H1 (cell line): ENCODE results near the gene TMEM272.

Experiments used
- ATF2 ChIP-seq: IDR thresholded peaks from 2 replicates; pipeline ENCODE4 v1.6.1; 2012; ENCODE audit warnings: low read length, inconsistent platforms
- CHD1 ChIP-seq: IDR thresholded peaks from 2 replicates; pipeline ENCODE4 v1.6.1; 2012; ENCODE audit warnings: low read depth, low read length, improper control_type of control experiment
- HDAC2 ChIP-seq, 2 experiments: fragments of 300-600 bp in 1 of 2; sonication (generic) in 1 of 2; IDR thresholded peaks; 2 replicates each; pipeline ENCODE4 v1.6.1; 2011 to 2012; ENCODE audit warnings: low read depth in 2 of 2, low read length in 2 of 2, mild to moderate bottlenecking in 2 of 2, moderate library complexity in 2 of 2, borderline replicate concordance in 1 of 2, inconsistent platforms in 1 of 2
- MAX ChIP-seq: IDR thresholded peaks from 2 replicates; pipeline ENCODE4 v1.6.1; 2012; ENCODE audit warnings: inconsistent platforms
- NANOG ChIP-seq: IDR thresholded peaks from 2 replicates; pipeline ENCODE4 v1.6.1; 2011; ENCODE audit warnings: low read length, low read depth, mild to moderate bottlenecking, inconsistent platforms; ENCODE audit not compliant: insufficient read depth, poor library complexity, severe bottlenecking
- POLR2A ChIP-seq, 2 experiments: IDR thresholded peaks; 1 replicate in 1 of 2; 2 replicates in 1 of 2; pipeline ENCODE4 v1.6.1; 2011; ENCODE audit warnings: low read depth in 2 of 2, low read length in 2 of 2, mild to moderate bottlenecking in 2 of 2; ENCODE audit errors: control extremely low read depth in 1 of 2
- POLR2AphosphoS5 ChIP-seq: IDR thresholded peaks from 2 replicates; pipeline ENCODE4 v1.6.1; 2011; ENCODE audit warnings: low read depth, low read length
- RAD21 ChIP-seq, 2 experiments: IDR thresholded peaks in 1 of 2; conservative IDR thresholded peaks in 1 of 2; 2 replicates each; pipeline ENCODE4 v1.6.1; 2011; ENCODE audit warnings: low read depth in 2 of 2, low read length in 2 of 2, improper control_type of control experiment in 1 of 2, inconsistent platforms in 1 of 2, mild to moderate bottlenecking in 1 of 2, moderate library complexity in 1 of 2
- RFX5 ChIP-seq: IDR thresholded peaks from 2 replicates; pipeline ENCODE4 v1.6.1; 2011; ENCODE audit warnings: low read depth, low read length, improper control_type of control experiment, borderline replicate concordance
- SP2 ChIP-seq: IDR thresholded peaks from 2 replicates; pipeline ENCODE4 v1.6.1; 2012; ENCODE audit warnings: mild to moderate bottlenecking, low read length, inconsistent platforms
- USF2 ChIP-seq: IDR thresholded peaks from 2 replicates; pipeline ENCODE4 v1.6.1; 2011; ENCODE audit warnings: low read length, improper control_type of control experiment
- ZNF274 ChIP-seq: IDR thresholded peaks from 2 replicates; pipeline ENCODE4 v1.7.0; 2012; ENCODE audit warnings: low read length, borderline replicate concordance; ENCODE audit errors: extremely low read depth
- TF ChIP-seq, protein P1 (sequence below), 3 experiments: IDR thresholded peaks; 1 replicate in 2 of 3; 2 replicates in 1 of 3; pipeline versions ENCODE4 v1.5.1 to v1.6.1; 2011; ENCODE audit warnings: low read length in 3 of 3, mild to moderate bottlenecking in 3 of 3, inconsistent platforms in 2 of 3, low read depth in 1 of 3, moderate library complexity in 1 of 3; ENCODE audit not compliant: insufficient read depth in 1 of 3; ENCODE audit errors: control extremely low read depth in 1 of 3

- TF ChIP-seq ATF2 (no peak), RAD21 (IDR thresholded peaks at IDR 0.05 in 1 of 2, conservative IDR thresholded peaks at IDR 0.05 in 1 of 2; ENCODE audit: low read depth in 2 of 2, low read length in 2 of 2) (peak; percentile 63 to 71), USF2 (no peak), ZNF274 (no peak), SP2 (no peak), POLR2AphosphoS5 (no peak), NANOG (no peak), POLR2A (IDR thresholded peaks at IDR 0.05; ENCODE audit: control extremely low read depth in 1 of 2, low read depth in 2 of 2, low read length in 2 of 2) (no peak), MAX (peak; percentile 26; the same call in 1 of the 2 replicates), CHD1 (no peak), RFX5 (no peak), HDAC2 (IDR thresholded peaks at IDR 0.05; ENCODE audit: borderline replicate concordance in 1 of 2, low read depth in 2 of 2, low read length in 2 of 2) (0 out of 4 replicates have a peak, but pooled peaks of 1 of the 2 experiments have one; percentile 30)
- TF ChIP-seq, protein P1, sequence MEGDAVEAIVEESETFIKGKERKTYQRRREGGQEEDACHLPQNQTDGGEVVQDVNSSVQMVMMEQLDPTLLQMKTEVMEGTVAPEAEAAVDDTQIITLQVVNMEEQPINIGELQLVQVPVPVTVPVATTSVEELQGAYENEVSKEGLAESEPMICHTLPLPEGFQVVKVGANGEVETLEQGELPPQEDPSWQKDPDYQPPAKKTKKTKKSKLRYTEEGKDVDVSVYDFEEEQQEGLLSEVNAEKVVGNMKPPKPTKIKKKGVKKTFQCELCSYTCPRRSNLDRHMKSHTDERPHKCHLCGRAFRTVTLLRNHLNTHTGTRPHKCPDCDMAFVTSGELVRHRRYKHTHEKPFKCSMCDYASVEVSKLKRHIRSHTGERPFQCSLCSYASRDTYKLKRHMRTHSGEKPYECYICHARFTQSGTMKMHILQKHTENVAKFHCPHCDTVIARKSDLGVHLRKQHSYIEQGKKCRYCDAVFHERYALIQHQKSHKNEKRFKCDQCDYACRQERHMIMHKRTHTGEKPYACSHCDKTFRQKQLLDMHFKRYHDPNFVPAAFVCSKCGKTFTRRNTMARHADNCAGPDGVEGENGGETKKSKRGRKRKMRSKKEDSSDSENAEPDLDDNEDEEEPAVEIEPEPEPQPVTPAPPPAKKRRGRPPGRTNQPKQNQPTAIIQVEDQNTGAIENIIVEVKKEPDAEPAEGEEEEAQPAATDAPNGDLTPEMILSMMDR (IDR thresholded peaks at IDR 0.05; ENCODE audit: control extremely low read depth in 1 of 3, insufficient read depth in 1 of 3, low read depth in 1 of 3, low read length in 3 of 3): peak; percentile 80 to 99 (median 97)
Observed at GRCh38 chr13:51849145-51850101, 4.4 kb upstream of the TMEM272 start.
